GM12864 (cell line): ENCODE data around the gene GZF1.

Experiments used
- DNase-seq: peaks from one replicate; pipeline ENCODE4 v3.0.0-alpha.2; 2011; ENCODE audit warnings: low read depth
- H3K4me3 ChIP-seq: 2 replicates; pipeline ENCODE4 v1.5.1; 2011; ENCODE audit warnings: mild to moderate bottlenecking, low read depth, low read length, control low read depth
- TF ChIP-seq, protein P1 (sequence below): IDR thresholded peaks from 2 replicates; pipeline ENCODE4 v1.5.1; 2011; ENCODE audit warnings: low read depth, mild to moderate bottlenecking, moderate library complexity, low read length, control low read depth, inconsistent platforms; ENCODE audit errors: missing control alignments

GZF1 gene

DNA sequence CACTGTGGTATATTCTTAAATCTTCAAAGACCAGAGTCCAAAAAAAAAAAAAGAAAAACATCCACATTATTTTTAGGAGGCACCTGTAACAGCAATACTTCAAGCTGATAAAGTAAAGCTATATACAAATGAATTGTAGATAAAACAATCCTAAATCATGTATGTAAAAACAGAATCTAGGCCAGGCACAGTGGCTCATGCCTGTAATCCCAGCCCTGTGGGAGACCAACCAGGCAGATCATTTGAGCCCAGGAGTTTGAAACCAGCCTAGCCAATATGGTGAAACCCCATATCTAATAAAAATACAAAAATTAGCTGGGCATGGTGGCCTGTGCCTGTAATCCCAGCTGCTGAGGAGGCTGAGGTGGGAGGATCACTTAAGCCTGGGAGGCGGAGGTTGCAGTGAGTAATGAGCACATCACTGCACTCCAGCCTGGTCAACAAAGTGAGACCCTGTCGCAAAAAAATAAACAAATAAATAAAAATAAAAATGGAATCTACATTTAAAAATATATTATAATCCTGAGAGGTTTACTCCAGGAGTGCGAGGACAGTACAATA, 52.0 kb downstream of the GZF1 start:
- TF ChIP-seq, protein P1, sequence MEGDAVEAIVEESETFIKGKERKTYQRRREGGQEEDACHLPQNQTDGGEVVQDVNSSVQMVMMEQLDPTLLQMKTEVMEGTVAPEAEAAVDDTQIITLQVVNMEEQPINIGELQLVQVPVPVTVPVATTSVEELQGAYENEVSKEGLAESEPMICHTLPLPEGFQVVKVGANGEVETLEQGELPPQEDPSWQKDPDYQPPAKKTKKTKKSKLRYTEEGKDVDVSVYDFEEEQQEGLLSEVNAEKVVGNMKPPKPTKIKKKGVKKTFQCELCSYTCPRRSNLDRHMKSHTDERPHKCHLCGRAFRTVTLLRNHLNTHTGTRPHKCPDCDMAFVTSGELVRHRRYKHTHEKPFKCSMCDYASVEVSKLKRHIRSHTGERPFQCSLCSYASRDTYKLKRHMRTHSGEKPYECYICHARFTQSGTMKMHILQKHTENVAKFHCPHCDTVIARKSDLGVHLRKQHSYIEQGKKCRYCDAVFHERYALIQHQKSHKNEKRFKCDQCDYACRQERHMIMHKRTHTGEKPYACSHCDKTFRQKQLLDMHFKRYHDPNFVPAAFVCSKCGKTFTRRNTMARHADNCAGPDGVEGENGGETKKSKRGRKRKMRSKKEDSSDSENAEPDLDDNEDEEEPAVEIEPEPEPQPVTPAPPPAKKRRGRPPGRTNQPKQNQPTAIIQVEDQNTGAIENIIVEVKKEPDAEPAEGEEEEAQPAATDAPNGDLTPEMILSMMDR, result no peak
- no peak for DNase-seq
- no peak overlapping the region for H3K4me3 ChIP-seq

DNA sequence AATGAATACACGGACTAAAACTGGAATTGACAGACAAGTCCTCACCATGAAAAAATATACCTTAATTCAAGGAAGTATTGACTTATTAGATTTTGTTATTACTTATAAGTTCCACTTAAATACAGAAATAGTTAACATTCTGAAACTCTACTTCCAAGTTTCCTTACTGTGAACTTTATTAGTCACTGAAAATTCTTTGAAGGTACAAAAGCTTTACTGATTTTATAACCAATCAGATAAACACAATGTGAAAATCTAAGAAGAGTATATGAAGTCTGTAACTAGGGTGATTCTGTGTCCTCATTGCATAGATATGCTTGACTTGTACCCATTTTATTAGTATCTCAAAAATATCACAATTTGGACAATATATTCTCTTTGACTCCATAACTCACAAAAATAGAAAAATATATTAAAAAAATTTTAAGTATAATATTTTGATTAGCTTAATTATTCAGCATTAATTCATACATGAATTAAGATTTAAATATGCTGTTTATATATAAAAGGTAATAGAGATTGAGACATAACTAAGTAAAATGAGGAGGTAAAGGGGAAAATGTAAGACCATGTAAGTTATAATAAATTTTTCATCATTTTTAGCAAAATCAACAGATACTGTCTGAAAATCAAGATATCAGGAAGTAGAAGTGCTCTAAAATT, 52.7 kb downstream of the GZF1 start:
- H3K4me3 ChIP-seq, result no peak overlapping the region
- no peak for DNase-seq
- TF ChIP-seq, protein P1, result no peak

GRCh38 chr20:23415555-23415954, 53.6 kb downstream of the GZF1 start:
- no peak overlapping the region for H3K4me3 ChIP-seq
- TF ChIP-seq, protein P1, result no peak
- no peak for DNase-seq

- H3K4me3 ChIP-seq, result no peak overlapping the region
- TF ChIP-seq, protein P1, result no peak
- no peak for DNase-seq
These were observed 54.1 kb downstream of the GZF1 start for GRCh38 chr20:23415959-23416583.

DNA sequence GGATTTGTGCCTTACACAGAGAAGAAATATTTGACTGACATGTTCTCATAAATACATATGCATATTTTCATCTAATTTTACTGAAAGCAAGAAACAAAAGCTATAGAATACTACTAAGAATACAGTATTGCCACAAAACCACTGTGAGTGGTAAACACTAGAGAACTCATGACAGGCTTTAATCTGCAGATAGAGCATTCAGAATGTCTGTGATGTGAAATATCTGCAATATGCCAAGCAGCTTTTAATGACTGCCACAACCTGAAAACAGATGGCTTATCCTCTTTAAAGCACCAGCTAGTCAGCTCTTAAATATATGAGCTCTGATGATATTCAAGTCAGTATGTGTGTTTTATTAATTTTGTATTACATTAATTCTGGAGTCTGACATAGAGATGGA, 55.9 kb downstream of the GZF1 start:
- no peak overlapping the region for H3K4me3 ChIP-seq
- TF ChIP-seq, protein P1, result no peak
- no peak for DNase-seq

- TF ChIP-seq, protein P1, result no peak
- DNase-seq, result no peak
- H3K4me3 ChIP-seq, result peak overlapping the region; percentile 82; the same call in 1 of the 2 replicates
These were observed 57.6 kb downstream of the GZF1 start for GRCh38 chr20:23419657-23419994.
